NB4 (cell line): Measurements from ENCODE around the gene NPC2.

Experiments
- DNase-seq: peaks from one replicate; pipeline ENCODE4 v3.0.0; 2010; ENCODE audit warnings: low read depth
- H3K4me3 ChIP-seq: one replicate; pipeline ENCODE4 v1.5.1; 2011; ENCODE audit warnings: mild to moderate bottlenecking, low read depth, low read length, moderate library complexity
- CTCF ChIP-seq: IDR thresholded peaks from one replicate; pipeline ENCODE4 v1.5.1; 2012; ENCODE audit warnings: low read depth, low read length
- MYC ChIP-seq: IDR thresholded peaks from 2 replicates; pipeline ENCODE4 v1.6.1; 2011; ENCODE audit warnings: low read depth, low read length
- POLR2A ChIP-seq: IDR thresholded peaks from 2 replicates; pipeline ENCODE4 v1.6.1; 2011; ENCODE audit warnings: mild to moderate bottlenecking; ENCODE audit not compliant: insufficient read length; ENCODE audit errors: extremely low read depth
- TF ChIP-seq, protein P1 (sequence below): IDR thresholded peaks from 2 replicates; pipeline ENCODE4 v1.6.1; 2011; ENCODE audit warnings: low read depth, low read length

Gene NPC2

GRCh38 chr14:74486164-74486563 is 6.9 kb downstream of the NPC2 start:
- H3K4me3 ChIP-seq, result no peak overlapping the region
- no peak for DNase-seq
- no peak for TF ChIP-seq CTCF
- no peak for TF ChIP-seq MYC
- TF ChIP-seq, protein P1, sequence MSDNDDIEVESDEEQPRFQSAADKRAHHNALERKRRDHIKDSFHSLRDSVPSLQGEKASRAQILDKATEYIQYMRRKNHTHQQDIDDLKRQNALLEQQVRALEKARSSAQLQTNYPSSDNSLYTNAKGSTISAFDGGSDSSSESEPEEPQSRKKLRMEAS, result no peak
- no peak for TF ChIP-seq POLR2A

DNA sequence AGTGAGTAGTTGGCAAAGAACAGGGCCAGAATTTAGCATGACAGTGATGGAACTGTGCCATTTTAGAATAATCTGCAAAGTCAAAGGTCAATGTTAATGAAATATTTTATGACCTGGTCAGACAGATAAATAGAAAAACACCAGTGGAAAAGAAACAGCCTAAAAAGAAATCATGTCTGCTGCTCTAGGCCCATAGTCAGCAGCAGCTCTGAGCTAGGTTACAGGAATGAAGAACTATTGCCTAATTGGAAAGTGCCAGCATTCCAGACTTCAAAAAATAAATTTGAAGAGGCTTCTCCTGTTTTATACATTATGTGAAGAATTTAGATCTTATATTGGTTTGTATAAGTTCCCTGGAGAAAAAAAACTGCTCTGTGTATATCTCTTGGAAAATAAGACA is 9.8 kb downstream of the NPC2 start:
- DNase-seq, result no peak
- no peak for TF ChIP-seq MYC
- TF ChIP-seq CTCF, result no peak
- no peak for TF ChIP-seq POLR2A
- TF ChIP-seq, protein P1, result no peak
- H3K4me3 ChIP-seq, result no peak overlapping the region

DNA sequence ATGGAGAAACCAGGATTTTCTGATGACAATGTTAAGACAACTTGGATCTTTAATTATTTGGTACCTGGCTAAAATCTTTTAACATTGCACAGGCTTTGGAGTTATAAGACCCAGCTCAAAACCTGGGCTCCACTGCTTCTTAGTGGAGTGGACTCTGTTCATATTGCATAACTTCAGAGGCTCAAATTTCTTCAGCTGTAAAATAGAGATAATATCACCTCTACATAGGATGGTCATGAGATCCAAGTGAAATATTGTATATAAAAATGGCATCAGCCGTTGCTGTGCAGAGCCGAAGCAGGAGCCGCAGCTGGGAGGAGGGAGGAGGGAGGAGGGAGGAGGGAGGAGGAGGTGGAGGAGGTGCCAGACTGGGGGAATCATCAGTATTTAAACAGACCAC is 10.5 kb downstream of the NPC2 start:
- DNase-seq, result no peak
- no peak overlapping the region for H3K4me3 ChIP-seq
- TF ChIP-seq POLR2A (no peak), MYC (no peak), CTCF (no peak)
- TF ChIP-seq, protein P1, result no peak

GRCh38 chr14:74480046-74480445 is 13.1 kb downstream of the NPC2 start:
- no peak for DNase-seq
- H3K4me3 ChIP-seq, result no peak overlapping the region
- TF ChIP-seq, protein P1, result no peak

GRCh38 chr14:74478996-74479635 is 14.0 kb downstream of the NPC2 start:
- TF ChIP-seq MYC (no peak), CTCF (no peak), POLR2A (no peak)
- TF ChIP-seq, protein P1, result no peak
- no peak for DNase-seq
- no peak overlapping the region for H3K4me3 ChIP-seq

GRCh38 chr14:74476607-74477006 is 16.5 kb downstream of the NPC2 start:
- no peak for DNase-seq
- H3K4me3 ChIP-seq, result no peak overlapping the region
- TF ChIP-seq POLR2A, result no peak
- TF ChIP-seq MYC, result no peak
- no peak for TF ChIP-seq CTCF
- TF ChIP-seq, protein P1, result no peak
